D721Med (cell line): ENCODE measurements around the gene TESPA1.

Source experiments
- DNase-seq: peaks from one replicate; pipeline ENCODE4 v3.0.0; 2011; ENCODE audit warnings: low spot score; ENCODE audit not compliant: insufficient read length
- FAIRE-seq: peaks from 2 replicates; lab custom pipeline; 2011; peaks lifted over from hg19 to GRCh38; lab: Jason Lieb, UNC
- TF ChIP-seq, protein P1 (sequence below): IDR thresholded peaks from 2 replicates; pipeline ENCODE4 v1.5.1; 2012; ENCODE audit warnings: mild to moderate bottlenecking, control low read depth; ENCODE audit not compliant: insufficient read depth; ENCODE audit errors: missing control alignments

The TESPA1 gene, protein sequence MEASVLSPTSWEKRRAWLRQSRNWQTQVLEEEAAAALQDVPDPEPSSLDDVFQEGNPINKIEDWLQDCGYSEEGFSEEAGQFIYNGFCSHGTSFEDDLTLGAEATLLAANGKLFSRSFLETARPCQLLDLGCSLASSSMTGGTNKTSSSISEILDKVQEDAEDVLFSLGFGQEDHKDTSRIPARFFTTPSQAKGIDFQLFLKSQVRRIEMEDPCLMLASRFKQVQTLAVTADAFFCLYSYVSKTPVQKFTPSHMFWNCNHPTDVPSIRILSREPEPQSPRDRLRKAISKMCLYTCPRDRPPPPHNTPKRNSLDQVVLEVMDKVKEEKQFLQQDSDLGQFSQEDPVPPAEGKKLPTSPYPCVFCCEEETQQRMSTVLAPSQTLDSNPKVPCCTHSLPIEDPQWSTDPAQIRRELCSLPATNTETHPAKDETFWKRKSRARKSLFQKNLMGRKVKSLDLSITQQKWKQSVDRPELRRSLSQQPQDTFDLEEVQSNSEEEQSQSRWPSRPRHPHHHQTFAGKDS

DNA sequence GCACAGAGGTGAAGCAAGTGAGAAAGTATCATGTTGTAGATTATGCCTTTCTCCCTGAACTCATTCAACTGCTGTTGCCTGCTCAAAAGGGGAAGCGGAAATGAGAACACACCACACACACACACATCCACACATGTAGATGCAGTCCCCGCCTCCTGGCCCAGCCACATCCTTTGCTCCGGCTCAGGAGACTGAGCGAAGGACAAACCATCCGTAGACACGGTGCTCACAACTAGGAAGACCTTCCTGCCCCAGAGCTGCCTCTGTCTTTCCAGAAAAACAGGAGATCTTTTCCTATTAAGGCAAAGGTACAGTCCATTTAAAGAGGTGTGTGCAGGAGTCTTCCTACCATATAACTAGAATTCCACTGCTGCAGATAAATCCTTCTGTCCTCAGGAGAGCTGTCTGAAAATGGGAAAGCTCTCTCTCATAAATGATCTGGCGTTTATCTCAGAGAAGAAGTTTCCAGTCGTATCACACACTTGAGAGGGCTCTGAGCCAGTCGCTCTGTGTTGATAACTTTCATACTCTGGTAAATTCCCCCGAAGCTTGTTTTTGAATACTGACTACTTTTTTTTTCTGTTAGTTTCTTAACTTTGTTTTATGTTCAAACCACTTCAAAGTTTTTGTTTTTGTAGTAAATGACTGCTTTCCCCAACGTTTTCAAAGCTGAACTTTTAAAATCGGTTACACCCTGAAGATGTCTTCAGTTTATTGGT lies at the start of gene TESPA1:
TESPA1 (minus strand) TSS at position 105 of the 719 bp plus-strand sequence. CDS start 10,200 bp downstream, outside the sequence.
- FAIRE-seq (no peak), DNase-seq (no peak)
- TF ChIP-seq, protein P1, sequence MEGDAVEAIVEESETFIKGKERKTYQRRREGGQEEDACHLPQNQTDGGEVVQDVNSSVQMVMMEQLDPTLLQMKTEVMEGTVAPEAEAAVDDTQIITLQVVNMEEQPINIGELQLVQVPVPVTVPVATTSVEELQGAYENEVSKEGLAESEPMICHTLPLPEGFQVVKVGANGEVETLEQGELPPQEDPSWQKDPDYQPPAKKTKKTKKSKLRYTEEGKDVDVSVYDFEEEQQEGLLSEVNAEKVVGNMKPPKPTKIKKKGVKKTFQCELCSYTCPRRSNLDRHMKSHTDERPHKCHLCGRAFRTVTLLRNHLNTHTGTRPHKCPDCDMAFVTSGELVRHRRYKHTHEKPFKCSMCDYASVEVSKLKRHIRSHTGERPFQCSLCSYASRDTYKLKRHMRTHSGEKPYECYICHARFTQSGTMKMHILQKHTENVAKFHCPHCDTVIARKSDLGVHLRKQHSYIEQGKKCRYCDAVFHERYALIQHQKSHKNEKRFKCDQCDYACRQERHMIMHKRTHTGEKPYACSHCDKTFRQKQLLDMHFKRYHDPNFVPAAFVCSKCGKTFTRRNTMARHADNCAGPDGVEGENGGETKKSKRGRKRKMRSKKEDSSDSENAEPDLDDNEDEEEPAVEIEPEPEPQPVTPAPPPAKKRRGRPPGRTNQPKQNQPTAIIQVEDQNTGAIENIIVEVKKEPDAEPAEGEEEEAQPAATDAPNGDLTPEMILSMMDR = no peak

DNA sequence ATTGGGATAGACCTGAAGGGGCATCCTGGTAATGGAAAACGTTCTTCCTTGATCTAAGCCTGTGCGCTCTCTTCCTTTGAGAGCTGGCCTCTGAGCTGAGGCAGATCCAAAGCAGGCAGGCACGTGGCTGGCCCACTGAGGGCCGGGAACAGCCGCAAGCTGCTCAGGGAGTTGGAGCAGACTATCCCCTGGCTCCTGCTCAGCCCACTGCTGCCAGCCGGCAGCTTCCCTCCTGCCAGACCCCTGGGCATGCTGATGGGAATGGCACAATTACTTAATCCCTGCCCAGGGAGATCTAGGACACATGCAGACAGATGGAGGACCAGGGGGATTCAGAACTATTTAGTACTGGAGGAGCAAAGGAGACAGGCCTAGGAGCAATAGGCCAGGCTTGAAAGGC lies 49.7 kb upstream of the TESPA1 start:
- TF ChIP-seq, protein P1 = no peak
- DNase-seq (no peak), FAIRE-seq (no peak)

DNA sequence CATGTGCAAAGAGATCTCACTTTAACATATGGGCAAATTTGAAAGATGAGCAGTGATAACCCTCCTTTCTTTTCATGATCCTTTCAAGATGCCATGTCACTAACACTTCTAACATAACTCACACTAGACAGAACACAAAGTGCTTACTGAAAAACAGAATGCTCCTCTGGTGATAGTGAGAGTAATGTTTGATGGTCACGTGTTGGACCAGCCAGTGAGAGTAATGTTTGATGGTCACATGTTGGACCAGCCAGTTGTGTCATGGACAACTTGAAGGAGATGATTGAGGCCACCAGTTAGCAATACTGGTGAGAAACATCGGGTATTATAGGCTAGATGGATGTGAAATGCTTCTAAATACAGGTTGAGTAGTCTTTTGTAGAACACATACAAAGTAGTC lies 40.9 kb upstream of the TESPA1 start:
- FAIRE-seq (no peak), DNase-seq (no peak)
- TF ChIP-seq, protein P1 = no peak

DNA sequence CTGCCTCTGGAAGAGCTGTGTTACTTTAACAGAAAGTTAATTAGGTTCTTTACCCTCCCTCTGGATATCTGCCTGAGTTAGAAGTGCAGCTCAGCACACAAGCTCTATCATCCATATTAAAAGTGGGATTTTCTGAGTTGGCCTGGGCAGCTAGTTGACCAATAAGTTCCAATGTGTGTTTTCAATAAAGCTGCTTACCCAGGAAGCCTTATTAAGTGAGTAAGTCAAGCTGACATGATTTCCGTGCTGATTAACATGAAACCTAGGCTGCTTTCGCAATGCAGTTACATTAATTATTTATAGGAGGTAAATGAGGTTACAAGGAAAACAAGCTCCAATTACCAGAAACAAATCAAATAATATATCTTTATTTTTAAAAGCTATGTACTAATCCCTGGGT lies 40.0 kb upstream of the TESPA1 start:
- no peak for FAIRE-seq
- DNase-seq = no peak
- TF ChIP-seq, protein P1 = no peak

DNA sequence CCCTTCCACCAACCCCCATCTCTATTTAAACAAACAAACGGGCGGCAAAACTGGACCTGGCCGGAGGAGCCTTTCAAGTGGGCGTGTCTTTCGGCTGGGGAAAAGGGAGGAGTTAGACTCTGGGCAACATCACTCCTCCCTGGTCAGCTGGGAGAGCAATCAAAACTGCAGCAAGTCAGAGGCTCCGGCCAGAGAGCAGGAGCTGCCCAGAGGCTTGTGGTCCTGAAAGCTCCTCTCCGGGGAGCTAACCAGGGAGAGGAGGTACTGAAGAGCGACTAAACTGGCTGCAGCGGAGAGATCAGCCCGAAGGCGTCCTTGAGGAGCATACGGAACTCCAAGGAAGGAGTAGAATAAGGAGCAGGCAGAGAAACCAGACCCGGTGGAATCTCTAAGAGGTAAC lies 35.2 kb upstream of the TESPA1 start, which contains the start of gene NEUROD4:
NEUROD4 (plus strand) TSS at position 191 of the 400 bp plus-strand sequence. CDS start 6,466 bp downstream, outside the sequence.
- FAIRE-seq (no peak), DNase-seq (no peak)
- TF ChIP-seq, protein P1 = no peak

DNA sequence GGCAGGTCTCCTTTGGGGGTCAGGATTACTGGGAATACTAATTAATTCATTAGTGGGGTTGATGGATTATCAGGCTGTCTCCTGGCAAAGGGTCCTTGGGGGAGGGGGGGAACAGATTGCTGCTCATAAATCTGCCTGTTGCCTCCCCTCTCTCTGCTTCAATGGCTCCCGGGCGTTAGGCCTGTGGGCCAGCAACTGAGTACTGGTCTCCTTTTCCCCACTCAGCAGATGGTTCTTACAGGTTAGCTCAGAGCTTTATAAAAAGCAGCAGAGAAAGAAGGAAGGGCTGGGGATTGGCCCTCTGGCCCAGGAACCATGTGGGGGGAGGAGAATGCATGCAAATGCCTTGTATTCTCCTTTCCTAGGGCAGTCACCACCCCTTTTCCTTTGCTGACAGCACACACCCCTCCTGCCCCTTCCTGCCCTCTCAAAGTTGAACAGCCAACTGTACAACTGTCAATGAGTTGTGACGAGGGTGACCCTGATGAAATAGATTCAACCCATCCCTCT lies 32.9 kb upstream of the TESPA1 start:
- DNase-seq = no peak
- TF ChIP-seq, protein P1 = no peak
- FAIRE-seq = no peak
